GM08714 (cell line): Measurements from ENCODE around the gene CPNE8.

Experiments
- H3K4me3 ChIP-seq: fragments of 200-500 bp; sonication (Bioruptor generic); 2 replicates; pipeline ENCODE4 v1.5.1; 2014; ENCODE audit warnings: mild to moderate bottlenecking, low read length, inconsistent platforms
- ZNF274 ChIP-seq: IDR thresholded peaks from 2 replicates; pipeline ENCODE4 v1.6.1; 2012; ENCODE audit warnings: mild to moderate bottlenecking, low read depth, low read length

CPNE8 gene

DNA sequence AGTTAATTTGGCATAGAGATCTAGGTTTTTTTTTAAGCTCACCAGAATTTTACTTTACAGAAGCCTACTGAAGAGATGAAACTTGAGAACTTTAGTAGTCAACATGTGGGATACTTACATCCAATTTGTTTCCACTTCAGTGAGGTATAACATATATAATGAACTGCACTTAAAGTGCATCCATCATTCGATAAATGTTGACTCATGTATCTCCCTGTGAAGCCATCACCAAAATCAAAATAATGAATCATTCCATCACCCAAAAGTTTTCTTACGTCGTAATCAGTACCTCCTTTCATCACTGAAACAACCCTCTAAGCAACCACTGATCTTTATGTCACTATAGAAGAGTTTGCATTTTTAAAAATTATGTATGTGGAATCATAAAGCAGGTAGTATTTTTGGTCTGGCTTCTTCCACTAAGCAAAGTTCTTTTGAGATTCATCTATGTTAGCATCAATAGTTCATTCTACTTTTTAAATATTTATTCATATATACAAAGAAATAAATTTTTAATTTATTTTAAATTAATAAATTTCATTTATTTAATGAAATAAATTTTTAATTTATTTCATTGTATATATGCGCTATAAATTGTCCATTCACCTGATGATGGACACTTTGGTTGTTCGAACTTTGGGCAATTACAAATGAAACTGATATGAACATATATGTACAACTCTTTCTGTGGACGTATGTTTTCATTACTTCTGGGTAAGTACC lies 2.0 kb upstream of the CPNE8 start:
- H3K4me3 ChIP-seq, result peak overlapping the region; percentile 92; the same call in 1 of the 2 replicates
- TF ChIP-seq ZNF274, result no peak

- H3K4me3 ChIP-seq, result peak overlapping the region; percentile 92
- no peak for TF ChIP-seq ZNF274
These were observed 1.2 kb upstream of the CPNE8 start for GRCh38 chr12:38906482-38907200.

DNA sequence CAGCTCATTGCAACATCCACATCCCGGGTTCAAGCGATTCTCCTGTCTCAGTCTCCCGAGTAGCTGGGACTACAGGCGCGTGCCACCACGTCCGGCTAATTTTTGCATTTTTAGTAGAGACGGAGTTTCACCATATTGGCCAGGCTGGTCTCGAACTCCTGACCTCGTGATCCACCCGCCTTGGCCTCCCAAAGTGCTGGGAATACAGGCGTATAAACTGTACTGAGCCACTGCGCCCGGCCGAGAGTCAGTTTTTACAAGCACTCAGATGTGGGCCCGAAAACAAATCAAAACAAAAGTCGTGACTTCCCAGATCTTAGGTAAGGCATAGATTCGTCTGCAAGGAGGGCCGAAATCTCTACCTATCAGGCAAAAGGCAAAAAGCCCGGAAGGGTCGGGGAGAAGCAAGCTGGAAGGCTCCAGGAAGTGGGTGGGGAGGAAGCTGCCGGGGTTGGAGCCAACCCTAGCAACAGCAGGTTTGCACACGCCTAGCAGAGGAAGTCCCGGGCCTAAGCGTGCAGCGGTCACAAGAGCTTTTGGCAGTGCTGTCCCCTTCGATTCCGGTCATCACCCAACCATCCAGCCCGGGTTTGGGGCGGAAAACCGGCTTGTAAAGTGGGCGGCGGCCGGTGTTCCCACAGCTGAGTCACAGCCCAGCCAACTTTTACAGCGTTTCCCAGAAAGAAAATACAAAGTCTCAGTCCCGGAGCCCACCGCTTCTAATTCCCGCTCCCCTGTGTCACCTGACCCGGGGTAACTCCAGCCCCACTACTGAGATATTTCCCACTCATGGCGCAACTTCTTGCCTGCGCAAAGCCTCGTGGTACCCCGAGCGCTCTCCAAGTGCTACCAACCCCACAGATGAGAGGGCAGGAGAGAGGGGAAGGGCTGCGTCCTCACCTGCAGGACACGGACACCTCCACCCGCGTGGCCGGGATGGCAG lies 583 bp downstream of the CPNE8 start:
- H3K4me3 ChIP-seq, result peak overlapping the region; percentile 92
- TF ChIP-seq ZNF274, result no peak

- no peak for TF ChIP-seq ZNF274
- peak overlapping the region; percentile 92 for H3K4me3 ChIP-seq
These were observed 1.8 kb downstream of the CPNE8 start for GRCh38 chr12:38903596-38903995.

DNA sequence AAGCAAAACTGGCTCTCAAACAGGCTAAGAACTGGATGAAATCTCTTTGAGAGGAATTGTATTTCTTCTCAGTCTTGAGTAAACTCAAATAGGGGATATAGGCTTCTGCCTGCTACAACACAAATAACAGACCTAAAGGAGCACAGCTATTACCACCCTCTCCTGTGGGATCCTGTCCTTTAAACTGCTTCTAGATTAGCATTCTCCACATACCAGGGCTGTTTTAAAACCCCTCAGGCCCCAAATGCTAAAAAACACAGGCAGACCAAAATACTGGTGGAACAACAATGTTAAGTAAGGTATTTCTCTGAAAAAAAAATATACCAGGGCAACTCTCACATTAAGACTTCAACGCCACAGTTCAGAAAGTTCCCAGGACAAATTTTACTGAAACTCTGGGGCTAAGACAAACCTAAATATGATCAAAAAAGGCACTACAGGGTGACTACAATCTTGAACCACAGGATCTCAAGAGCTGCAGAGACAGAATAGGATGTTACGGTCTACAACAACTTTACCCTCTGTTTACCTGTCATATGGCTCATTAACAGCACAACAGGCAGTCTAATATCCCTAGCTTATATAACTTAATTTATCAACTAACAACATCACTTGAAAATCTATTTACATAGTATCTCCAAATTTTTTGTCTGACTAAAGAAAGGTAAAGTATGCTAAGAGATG lies 7.2 kb downstream of the CPNE8 start:
- TF ChIP-seq ZNF274, result no peak
- H3K4me3 ChIP-seq, result no peak overlapping the region

DNA sequence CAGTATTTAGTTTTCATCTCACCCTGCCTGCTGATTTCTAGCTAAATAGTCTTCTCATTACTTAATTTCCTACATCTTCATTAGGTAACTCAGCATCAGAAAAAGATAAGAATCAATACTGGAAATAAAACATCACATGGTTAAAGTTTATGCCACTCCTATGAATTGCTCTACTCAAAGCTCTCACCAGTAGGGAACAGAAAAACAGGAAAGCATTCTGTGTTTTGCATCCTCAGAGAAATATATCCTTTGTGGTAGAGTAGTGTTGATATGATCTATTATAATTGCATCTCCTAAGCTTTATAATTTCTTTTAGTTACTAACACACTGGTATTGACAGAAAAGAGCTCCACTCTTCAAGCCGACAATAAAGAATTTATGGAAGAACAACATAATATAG lies 9.9 kb downstream of the CPNE8 start:
- no peak for TF ChIP-seq ZNF274
- no peak overlapping the region for H3K4me3 ChIP-seq

- no peak for TF ChIP-seq ZNF274
- no peak overlapping the region for H3K4me3 ChIP-seq
These were observed 12.4 kb downstream of the CPNE8 start for GRCh38 chr12:38892976-38893375.

DNA sequence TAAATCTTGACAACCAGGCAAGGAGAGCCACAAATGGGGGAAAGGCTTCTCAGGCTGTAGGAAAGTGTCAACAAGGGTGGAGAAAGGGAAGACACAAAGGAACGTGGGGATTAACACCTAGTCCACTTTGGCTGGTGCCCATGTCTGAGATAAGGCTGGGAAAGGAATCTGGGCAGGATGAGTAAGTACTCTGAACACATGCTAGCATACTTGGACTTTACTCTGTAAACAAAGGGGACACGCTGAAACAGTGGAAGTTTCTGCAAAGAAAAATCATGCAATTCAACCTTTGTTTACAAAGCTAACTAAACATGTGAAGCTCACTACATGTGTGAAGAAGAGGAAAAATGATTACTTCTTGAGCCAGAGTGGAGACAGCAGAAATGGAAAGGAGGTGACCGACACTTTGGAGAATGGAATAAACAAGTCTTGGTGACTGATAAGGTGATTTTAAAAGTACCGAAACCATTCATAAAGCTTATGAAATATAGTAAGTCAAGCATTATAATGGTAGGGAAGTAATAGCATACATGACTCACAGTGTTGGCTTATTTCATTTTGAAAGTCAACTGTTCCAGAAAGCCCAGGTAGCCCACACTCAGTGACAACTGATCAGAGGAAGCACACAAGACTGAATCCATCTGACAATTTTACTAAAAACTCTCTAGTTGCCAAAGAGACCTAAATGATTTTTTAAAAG lies 13.2 kb downstream of the CPNE8 start:
- no peak for TF ChIP-seq ZNF274
- no peak overlapping the region for H3K4me3 ChIP-seq

DNA sequence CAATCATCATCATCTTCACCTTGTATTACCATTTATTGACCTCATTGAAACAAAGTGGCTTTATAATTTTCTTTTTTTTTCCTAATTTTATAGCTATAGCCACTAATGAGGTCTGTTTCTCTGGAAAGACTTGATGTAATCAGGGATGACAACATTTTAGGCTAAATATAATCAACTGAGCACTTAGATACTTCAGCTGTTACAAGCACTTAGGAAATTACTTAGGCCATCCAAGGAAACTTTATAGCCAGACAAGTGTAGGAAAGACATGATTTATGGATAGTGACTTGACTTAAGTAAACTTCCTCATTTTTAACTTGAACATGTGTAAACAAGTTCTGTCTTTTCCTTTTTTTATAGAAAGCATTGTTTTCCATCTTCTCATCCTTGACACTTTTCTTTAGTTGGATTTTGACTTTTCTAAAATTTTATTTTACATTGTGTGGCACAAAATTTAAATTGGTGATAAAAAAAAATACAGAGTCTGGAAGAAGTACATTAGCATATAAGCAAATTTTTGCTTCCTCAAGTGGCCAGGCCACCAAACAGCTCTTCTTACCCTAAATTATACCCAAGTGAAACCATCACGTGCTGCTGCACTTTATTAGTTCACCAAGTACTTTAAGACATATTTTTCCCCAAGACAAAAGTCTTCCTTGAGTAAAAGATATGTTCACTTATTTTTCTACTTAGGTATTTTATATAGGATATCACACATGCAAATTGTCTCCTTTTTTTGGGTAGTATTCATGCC lies 15.1 kb downstream of the CPNE8 start:
- TF ChIP-seq ZNF274, result no peak
- H3K4me3 ChIP-seq, result no peak overlapping the region

- no peak overlapping the region for H3K4me3 ChIP-seq
- no peak for TF ChIP-seq ZNF274
These were observed 16.0 kb downstream of the CPNE8 start for GRCh38 chr12:38889297-38889815.

GRCh38 chr12:38887770-38888169 lies 17.6 kb downstream of the CPNE8 start:
- H3K4me3 ChIP-seq, result no peak overlapping the region
- TF ChIP-seq ZNF274, result no peak

GRCh38 chr12:38886931-38887330 lies 18.5 kb downstream of the CPNE8 start:
- TF ChIP-seq ZNF274, result no peak
- H3K4me3 ChIP-seq, result no peak overlapping the region
